OCI-LY7 (cell line): ENCODE results near the gene S100A6.

Experiments
- CTCF ChIP-seq: fragments of 200-600 bp; sonication (generic); conservative IDR thresholded peaks from 2 replicates; pipeline ENCODE4 v1.5.1; 2014; ENCODE audit warnings: mild to moderate bottlenecking, antibody characterized with exemption, low read length, moderate library complexity, mixed read lengths
- EZH2phosphoT487 ChIP-seq: fragments of 200-600 bp; sonication (generic); IDR thresholded peaks from 2 replicates; pipeline ENCODE4 v1.6.1; 2018; ENCODE audit warnings: low read depth, borderline replicate concordance, mild to moderate bottlenecking, mixed run types, antibody characterized with exemption, low read length, moderate library complexity, mixed read lengths

GRCh38 chr1:153540394-153541361, 4.9 kb upstream of the S100A6 start, which contains the start of gene S100A5:
- TF ChIP-seq CTCF (no peak), EZH2phosphoT487 (no peak)
